ENCODE results near the gene CCDC192. TPM values are rescaled to one million over a fixed set of nuclear protein-coding genes. Genes with fewer than 3 reads are reported as not detected.

CCDC192 gene
- total RNA-seq, 1 donor from 2014 or later: not detected

- no peak for DNase-seq (ENCODE audit: low spot score)
These were observed 217.7 kb downstream of the CCDC192 start for GRCh38 chr5:127920936-127921335.

- no peak for DNase-seq (ENCODE audit: low spot score)
These were observed 219.4 kb downstream of the CCDC192 start for GRCh38 chr5:127922603-127923002.

GRCh38 chr5:127923804-127924570 is 220.8 kb downstream of the CCDC192 start:
- peak; percentile 48 for DNase-seq (ENCODE audit: low spot score)

GRCh38 chr5:127924606-127925005 is 221.4 kb downstream of the CCDC192 start:
- no peak for DNase-seq (ENCODE audit: low spot score)

- DNase-seq (ENCODE audit: low spot score): peak; percentile 46
These were observed 222.7 kb downstream of the CCDC192 start for GRCh38 chr5:127925916-127926315.

GRCh38 chr5:127926974-127927373 is 223.8 kb downstream of the CCDC192 start:
- no peak for DNase-seq (ENCODE audit: low spot score)

GRCh38 chr5:127928053-127928452 is 224.9 kb downstream of the CCDC192 start:
- DNase-seq (ENCODE audit: low spot score): no peak

- DNase-seq (ENCODE audit: low spot score): no peak
These were observed 227.1 kb downstream of the CCDC192 start for GRCh38 chr5:127930311-127930710.

- DNase-seq (ENCODE audit: low spot score): no peak
These were observed 228.2 kb downstream of the CCDC192 start for GRCh38 chr5:127931396-127931795.

GRCh38 chr5:127933348-127933747 is 230.2 kb downstream of the CCDC192 start:
- DNase-seq (ENCODE audit: low spot score): no peak

GRCh38 chr5:127934791-127935256 is 231.6 kb downstream of the CCDC192 start:
- DNase-seq (ENCODE audit: low spot score): peak; percentile 66

GRCh38 chr5:127935398-127935797 is 232.2 kb downstream of the CCDC192 start:
- DNase-seq (ENCODE audit: low spot score): no peak

GRCh38 chr5:127936439-127936972 is 233.3 kb downstream of the CCDC192 start:
- no peak for DNase-seq (ENCODE audit: low spot score)

- DNase-seq (ENCODE audit: low spot score): no peak
These were observed 235.6 kb downstream of the CCDC192 start for GRCh38 chr5:127938746-127939145.

GRCh38 chr5:127940854-127941253 is 237.7 kb downstream of the CCDC192 start:
- DNase-seq (ENCODE audit: low spot score): no peak

- no peak for DNase-seq (ENCODE audit: low spot score)
These were observed 238.5 kb downstream of the CCDC192 start for GRCh38 chr5:127941646-127942045.

- no peak for DNase-seq (ENCODE audit: low spot score)
These were observed 239.3 kb downstream of the CCDC192 start for GRCh38 chr5:127942246-127943060.

- DNase-seq (ENCODE audit: low spot score): no peak
These were observed 239.8 kb downstream of the CCDC192 start for GRCh38 chr5:127943061-127943371.

- no peak for DNase-seq (ENCODE audit: low spot score)
These were observed 240.9 kb downstream of the CCDC192 start for GRCh38 chr5:127944125-127944524.

GRCh38 chr5:127947941-127948340 is 244.8 kb downstream of the CCDC192 start:
- DNase-seq (ENCODE audit: low spot score): no peak

GRCh38 chr5:127950707-127951391 is 247.7 kb downstream of the CCDC192 start:
- DNase-seq (ENCODE audit: low spot score): no peak

- DNase-seq (ENCODE audit: low spot score): no peak
These were observed 248.6 kb downstream of the CCDC192 start for GRCh38 chr5:127951791-127952190.
